ENCODE measurements around the gene PEAK1.

Gene PEAK1

DNA sequence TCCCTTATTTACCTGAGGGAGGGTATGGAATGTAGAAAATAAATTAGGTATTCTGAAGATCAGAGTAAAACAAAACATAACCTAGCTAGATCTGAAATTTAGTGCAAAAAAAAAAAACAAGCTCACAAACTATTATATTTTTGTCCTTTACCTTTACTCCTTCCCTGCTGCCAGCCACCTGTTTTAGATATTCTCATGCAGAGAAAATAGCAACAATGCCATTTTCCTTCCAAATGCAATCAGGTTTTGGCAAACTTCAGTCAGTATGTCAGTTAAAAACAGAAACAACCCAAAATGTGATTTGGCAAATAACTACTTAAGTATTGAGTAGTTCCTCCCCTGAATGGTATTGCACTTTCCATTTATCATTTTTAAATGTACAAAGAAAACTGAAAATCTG lies 35.8 kb downstream of the PEAK1 start:
- TF ChIP-seq, protein P1, sequence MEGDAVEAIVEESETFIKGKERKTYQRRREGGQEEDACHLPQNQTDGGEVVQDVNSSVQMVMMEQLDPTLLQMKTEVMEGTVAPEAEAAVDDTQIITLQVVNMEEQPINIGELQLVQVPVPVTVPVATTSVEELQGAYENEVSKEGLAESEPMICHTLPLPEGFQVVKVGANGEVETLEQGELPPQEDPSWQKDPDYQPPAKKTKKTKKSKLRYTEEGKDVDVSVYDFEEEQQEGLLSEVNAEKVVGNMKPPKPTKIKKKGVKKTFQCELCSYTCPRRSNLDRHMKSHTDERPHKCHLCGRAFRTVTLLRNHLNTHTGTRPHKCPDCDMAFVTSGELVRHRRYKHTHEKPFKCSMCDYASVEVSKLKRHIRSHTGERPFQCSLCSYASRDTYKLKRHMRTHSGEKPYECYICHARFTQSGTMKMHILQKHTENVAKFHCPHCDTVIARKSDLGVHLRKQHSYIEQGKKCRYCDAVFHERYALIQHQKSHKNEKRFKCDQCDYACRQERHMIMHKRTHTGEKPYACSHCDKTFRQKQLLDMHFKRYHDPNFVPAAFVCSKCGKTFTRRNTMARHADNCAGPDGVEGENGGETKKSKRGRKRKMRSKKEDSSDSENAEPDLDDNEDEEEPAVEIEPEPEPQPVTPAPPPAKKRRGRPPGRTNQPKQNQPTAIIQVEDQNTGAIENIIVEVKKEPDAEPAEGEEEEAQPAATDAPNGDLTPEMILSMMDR (IDR thresholded peaks at IDR 0.05; ENCODE audit: control insufficient read depth, insufficient read depth, low read depth, low read length, missing control alignments): no peak
- no peak overlapping the region for H3K4me3 ChIP-seq (ENCODE audit: control insufficient read depth, low read depth, low read length)
- DNase-seq (ENCODE audit: low read depth): no peak

- no peak overlapping the region for H3K4me3 ChIP-seq (ENCODE audit: control insufficient read depth, low read depth, low read length)
- DNase-seq (ENCODE audit: low read depth): no peak
- TF ChIP-seq, protein P1 (IDR thresholded peaks at IDR 0.05; ENCODE audit: control insufficient read depth, insufficient read depth, low read depth, low read length, missing control alignments): no peak
Observed at GRCh38 chr15:77380033-77380432, 39.9 kb downstream of the PEAK1 start.

- DNase-seq (ENCODE audit: low read depth): no peak
- no peak overlapping the region for H3K4me3 ChIP-seq (ENCODE audit: control insufficient read depth, low read depth, low read length)
- TF ChIP-seq, protein P1 (IDR thresholded peaks at IDR 0.05; ENCODE audit: control insufficient read depth, insufficient read depth, low read depth, low read length, missing control alignments): no peak
Observed at GRCh38 chr15:77376770-77377169, 43.1 kb downstream of the PEAK1 start.

DNA sequence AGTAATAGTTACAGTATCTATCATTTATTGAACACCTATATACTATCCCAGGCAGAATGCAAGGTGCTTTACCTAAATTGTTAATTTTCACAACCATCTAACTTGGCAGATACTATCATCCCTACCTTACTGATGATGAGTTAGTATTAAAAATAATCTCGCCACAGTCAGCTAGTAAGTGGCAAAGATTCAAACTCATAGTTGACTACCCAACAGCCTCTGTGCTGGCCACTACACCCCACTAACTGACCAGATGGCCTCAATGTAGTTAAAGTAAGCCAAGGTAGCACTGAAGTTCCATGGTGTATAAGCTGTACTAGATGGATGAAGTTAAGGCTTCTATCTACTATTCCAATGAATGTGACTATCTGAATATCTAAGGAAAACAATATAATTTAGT lies 44.8 kb downstream of the PEAK1 start:
- DNase-seq (ENCODE audit: low read depth): no peak
- no peak overlapping the region for H3K4me3 ChIP-seq (ENCODE audit: control insufficient read depth, low read depth, low read length)
- TF ChIP-seq, protein P1 (IDR thresholded peaks at IDR 0.05; ENCODE audit: control insufficient read depth, insufficient read depth, low read depth, low read length, missing control alignments): no peak

DNA sequence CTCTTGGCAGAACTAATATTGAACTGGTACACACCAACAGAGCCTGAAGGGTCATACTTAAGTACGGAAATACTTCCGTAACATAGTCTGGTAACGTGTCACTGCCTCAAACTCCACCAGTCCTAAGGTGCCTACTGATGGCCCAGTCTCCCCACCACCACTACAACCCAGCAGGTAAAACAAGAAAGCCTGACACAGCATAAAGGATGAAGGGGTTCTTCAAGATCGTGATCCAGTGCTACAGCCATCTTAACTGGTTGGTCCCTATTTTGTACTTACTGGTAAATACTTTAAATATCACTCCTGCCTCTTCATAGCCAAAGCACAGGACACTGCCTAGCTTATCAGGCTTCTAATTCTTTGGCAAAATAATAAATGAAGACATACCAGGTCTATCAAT lies 46.5 kb downstream of the PEAK1 start:
- H3K4me3 ChIP-seq (ENCODE audit: control insufficient read depth, low read depth, low read length): no peak overlapping the region
- TF ChIP-seq, protein P1 (IDR thresholded peaks at IDR 0.05; ENCODE audit: control insufficient read depth, insufficient read depth, low read depth, low read length, missing control alignments): no peak
- DNase-seq (ENCODE audit: low read depth): no peak

DNA sequence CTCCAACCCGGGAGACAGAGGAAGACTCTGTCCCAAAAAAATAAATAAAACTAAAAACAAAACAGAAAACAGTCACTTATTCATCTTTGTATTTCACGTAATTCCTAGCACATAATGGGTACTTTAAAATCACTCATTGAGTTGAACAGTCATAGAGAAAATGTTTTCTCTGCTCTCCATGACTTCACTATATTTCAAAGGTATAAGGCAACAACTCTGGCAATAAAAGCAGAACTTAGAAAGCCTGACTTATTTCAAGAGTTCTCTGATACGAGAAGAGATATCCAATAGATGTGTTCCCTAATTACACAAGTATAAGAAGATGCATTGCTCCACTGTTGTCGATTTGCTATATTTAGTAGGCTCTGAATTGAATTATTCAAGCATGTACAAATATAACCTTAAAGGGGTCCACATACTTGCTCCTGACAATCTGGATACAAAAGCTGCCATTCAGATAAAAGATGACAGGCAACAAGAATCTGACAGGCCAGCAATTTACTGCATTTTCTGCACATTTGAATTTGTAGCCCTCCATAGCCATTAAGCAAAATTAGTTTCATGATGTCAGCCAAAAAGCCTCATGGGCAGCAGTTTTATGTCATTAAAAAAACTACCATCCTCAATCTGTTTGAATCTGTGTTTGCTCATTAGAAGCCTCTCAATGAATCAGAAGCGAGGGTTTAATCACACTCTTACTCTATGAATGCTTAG lies 47.9 kb downstream of the PEAK1 start:
- no peak for DNase-seq (ENCODE audit: low read depth)
- no peak overlapping the region for H3K4me3 ChIP-seq (ENCODE audit: control insufficient read depth, low read depth, low read length)
- TF ChIP-seq, protein P1 (IDR thresholded peaks at IDR 0.05; ENCODE audit: control insufficient read depth, insufficient read depth, low read depth, low read length, missing control alignments): no peak

All from AG09309 (cell line).